ENCODE measurements around the gene RABL2B. TPM values are rescaled to one million over a fixed set of nuclear protein-coding genes. Genes with fewer than 3 reads are reported as not detected.
"Not testable (repeated sequence)": the region's sequence is repeated elsewhere in the genome, so short reads cannot be mapped to it uniquely, and the experiment has no call there.

RABL2B gene
- 2.0 and 6.2 TPM in 2 replicates for total RNA-seq

DNA sequence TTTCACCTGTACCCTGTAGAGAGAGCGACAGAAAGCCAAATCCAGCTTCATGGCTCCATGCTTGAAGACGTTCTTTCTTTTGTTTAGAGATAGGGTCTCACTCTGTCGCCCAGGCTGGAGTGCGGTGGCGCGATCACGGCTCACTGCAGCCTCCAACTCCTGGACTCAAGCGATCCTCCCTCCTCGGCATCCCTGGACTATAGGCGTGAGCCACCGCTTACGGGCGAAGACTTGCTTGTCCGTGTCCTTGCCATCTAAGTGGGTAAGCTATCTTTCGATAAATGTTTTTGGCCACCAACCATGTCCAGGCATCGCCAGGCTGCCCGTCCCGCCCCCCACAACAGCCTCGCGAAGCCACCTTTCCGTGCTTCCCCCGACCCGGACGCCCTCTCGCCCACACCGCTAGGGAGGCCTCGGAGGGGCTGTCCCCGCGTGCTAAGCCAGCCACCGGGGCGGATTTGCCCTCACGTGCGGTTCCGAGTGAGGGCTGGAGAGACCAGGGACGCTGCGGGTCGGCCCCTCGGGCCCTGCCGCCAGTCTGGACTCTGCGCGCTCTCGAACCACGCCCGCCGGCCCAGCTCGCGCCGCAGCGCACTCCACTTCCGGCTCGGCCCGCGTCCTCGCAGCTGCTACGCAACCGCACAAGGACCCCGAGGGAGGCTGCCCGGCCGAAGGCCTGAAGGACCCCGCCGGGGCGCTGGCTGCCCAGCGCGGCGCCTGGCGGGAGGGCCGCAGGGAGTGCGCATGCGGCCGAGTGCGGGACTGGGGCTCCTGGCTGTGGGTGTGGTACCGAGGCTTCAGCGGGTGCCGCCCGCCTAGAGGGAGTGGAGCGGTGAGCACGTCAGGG, at the start of gene RABL2B:
RABL2B (minus strand) TSS at position 604 of the 847 bp plus-strand sequence. CDS start 1,342 bp downstream, outside the sequence.
- DNase-seq (ENCODE audit: low read depth in 2 of 2): peak; percentile 88 to 89

DNA sequence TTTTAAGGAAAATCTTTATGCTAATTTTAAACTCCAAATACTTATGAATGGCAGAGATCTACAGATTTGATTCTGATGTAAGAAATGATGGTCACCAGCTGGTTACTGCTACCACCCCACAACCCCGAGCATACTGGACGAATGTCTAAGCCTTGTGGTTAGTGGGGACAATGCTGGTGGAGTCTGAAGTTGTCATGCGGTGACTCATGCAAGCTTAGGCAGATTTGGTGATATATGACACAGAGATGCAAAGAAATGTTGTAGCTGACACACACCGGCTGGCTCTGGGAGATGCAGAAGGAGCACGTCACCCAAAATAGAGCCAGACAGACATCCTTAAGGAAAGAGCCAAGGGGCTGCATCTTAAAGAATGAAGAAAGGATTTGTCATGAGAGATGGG, 3.5 kb upstream of the RABL2B start:
- not testable (repeated sequence) for DNase-seq (ENCODE audit: low read depth in 2 of 2)

DNA sequence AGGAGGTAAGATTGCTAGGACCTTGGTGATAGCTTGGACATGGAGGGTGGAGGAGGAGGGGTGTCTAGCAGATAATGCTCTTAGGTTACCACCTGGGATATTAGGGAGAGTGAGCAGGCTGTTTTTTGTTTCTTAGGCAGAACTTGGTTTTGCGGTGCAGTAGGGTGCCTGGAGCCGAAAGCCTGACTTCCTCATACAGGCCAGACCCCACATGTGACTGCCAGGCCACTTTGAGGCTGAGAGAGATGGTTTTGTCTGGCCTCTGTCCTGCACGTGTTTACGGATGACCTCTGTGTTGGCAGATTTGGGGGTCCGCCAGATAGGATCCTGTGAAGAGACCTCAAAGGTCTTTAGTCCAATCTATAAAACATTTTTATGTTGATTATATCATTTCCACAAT, 1.9 kb upstream of the RABL2B start:
- DNase-seq (ENCODE audit: low read depth in 2 of 2): not testable (repeated sequence)

DNA sequence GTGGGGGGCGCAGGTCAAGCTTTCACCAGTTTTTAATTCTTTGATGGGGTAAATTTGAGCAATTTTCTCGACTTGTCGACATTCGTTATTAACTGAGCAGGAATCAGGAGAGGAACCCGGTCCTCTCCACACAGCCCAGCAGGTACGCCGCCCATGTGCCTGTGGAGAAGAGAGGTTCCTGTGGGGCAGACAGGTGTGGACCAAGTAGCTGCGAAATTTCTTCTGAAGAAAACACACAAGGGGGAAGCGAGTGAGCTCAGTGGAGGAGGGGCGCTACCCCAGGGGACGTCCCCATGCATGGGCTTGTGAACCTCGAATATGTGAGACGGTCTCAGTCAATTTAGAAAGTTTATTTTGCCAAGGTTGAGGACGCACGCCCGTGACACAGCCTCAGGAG, 442 bp upstream of the RABL2B start:
- not testable (repeated sequence) for DNase-seq (ENCODE audit: low read depth in 2 of 2)

DNA sequence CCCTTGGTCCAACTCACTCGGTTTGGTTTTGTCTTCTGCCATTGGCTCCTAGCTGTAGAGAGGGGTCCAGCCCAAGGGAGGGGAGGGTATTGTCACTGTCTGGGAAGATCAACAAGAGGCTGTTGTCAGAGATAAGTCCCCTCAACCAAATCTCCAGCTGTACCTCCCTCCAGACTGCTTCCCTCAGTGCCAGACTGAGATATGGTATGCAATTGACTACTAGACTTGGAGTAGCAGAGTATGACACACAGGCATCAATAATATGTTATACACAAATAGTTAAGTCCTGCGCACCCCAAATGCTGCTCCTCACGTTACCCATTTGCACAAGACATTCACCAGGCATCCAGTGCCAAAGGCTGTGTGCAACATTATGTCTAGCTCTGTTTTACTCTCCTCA, 1.2 kb downstream of the RABL2B start:
- DNase-seq (ENCODE audit: low read depth in 2 of 2): not testable (repeated sequence)

DNA sequence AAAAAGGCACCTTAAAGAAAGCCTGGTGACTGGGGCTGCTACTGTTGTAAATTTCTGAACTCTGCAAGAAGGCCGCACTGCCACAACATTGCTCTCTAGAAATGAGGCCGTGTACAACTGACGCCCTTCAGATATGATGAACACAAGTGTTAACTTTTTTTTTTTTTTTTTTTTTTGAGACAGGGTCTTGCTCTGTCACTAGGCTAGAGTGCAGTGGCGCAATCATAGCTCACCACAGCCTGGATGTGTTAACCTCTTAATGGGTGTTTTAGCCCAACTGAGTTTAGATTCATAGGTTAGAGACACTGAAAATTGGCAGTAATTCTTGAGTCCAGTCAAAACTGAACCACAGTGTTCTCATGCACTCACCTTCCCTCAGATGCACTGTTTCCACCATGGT, 3.2 kb downstream of the RABL2B start:
- not testable (repeated sequence) for DNase-seq (ENCODE audit: low read depth in 2 of 2)

DNA sequence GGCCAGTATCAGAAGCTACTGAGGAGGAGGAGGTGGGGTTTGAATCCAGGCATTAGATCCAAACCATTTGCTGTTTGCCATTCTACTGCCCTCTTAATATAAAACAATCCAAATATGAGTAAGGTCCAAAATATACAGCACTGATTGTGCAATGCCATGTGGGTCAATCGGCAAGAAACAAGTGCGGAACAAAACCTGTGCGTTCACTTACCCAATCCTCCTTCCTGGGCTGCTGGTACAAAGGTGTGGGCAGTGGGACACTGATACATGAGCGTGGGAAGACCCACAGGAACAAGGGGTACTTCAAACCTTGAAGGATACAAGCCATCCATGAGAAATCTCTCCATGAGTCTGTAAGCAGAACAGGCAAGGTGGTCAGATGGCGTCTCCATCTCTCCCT, 5.8 kb downstream of the RABL2B start:
- not testable (repeated sequence) for DNase-seq (ENCODE audit: low read depth in 2 of 2)

DNA sequence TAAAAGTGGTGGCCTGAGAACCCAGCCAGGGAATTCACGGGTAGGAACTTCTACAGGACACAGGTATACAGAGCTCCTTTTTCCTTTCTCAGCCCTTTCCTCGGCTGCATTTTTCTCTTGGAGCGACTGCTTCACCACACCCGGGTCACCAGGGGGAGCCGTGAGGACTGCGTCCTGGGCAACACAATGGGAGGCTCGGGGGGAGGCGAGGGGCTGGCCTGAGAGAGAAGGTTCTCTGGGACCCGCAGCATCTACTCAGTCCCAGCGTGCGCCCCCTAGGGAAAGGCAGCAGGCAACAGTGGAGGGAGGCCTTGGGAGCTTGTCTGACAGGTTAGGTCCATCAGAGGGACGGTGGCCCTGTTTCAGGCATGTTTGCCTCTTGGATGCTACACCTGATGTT, 8.3 kb downstream of the RABL2B start:
- peak; percentile 75 to 81 for DNase-seq (ENCODE audit: low read depth in 2 of 2)

DNA sequence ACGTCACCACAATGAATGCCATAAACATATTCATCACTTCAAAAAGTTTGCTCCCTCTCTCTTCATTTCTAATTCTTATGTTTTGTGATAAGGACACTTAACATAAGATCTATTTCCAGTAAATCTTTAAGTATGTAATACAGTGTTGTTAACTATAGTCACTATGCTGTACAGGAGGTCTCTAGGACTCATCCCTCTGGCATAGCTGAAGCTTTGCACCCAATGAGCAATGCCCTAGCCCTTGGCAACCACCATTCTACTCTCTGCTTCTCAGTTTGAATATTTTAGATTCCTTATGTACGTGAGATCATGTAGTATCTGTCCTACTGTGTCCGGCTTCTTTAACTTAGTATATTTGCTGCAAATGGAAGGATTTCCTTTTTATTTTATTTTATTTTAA, 19.1 kb downstream of the RABL2B start:
- not testable (repeated sequence) for DNase-seq (ENCODE audit: low read depth in 2 of 2)

DNA sequence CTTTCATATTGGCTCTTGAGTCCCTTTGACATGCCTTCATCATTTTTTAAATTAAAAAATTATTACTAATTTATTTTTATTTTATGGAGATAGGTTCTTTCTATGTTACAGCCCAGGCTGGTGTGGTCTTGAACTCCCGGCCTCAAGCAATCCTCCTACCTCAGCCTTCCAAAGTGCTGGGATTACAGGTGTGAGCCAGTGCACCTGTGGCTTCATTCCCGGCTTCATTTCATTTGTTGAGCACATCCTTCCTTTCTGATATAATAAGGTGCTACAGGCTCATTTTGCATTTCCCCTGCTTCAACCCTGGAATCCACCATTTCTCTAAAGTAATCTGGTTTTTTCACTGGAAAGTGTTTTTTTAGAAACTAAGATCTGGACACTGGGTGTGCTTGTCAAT, 21.6 kb downstream of the RABL2B start:
- not testable (repeated sequence) for DNase-seq (ENCODE audit: low read depth in 2 of 2)

DNA sequence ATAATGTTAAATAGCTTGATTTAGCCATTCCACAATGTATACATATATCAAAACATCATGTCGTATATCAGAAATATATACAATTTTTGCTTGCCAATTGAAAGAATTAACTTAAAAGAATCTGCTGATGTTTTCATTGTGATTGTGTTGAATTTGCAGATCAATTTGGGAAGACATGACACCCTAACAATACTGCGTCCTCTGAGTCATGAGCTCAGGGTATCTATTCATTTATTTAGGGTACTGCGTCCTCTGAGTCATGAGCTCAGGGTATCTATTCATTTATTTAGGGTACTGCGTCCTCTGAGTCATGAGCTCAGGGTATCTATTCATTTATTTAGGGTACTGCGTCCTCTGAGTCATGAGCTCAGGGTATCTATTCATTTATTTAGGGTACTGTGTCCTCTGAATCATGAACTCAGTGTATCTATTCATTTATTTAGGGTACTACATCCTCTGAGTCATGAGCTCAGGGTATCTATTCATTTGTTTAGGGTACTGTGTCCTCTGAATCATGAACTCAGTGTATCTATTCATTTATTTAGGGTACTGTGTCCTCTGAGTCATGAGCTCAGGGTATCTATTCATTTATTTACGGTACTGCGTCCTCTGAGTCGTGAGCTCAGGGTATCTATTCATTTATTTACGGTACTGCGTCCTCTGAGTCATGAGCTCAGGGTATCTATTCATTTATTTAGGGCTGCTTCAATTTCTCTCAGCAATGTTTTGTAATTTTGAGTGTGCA, 23.7 kb downstream of the RABL2B start:
- DNase-seq (ENCODE audit: low read depth in 2 of 2): peak; percentile 57 to 76

DNA sequence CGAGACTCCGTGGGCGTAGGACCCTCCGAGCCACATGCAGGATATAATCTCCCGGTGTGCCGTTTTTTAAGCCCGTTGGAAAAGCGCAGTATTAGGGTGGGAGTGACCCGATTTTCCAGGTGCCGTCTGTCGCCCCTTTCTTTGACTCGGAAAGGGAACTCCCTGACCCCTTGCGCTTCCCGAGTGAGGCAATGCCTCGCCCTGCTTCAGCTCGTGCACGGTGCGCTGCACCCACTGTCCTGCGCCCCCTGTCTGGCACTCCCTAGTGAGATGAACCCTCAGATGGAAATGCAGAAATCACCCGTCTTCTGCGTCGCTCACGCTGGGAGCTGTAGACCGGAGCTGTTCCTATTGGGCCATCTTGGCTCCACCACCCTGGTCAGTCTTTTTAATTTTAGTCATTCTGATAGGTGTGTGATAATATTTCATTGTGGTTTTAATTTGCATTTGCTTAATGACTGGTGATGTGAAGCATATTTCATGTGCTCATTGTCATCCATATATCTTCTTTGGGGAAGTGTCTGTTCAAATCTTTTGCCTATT, 26.4 kb downstream of the RABL2B start:
- DNase-seq (ENCODE audit: low read depth in 2 of 2): peak in 1 of 2 donors; percentile 39

DNA sequence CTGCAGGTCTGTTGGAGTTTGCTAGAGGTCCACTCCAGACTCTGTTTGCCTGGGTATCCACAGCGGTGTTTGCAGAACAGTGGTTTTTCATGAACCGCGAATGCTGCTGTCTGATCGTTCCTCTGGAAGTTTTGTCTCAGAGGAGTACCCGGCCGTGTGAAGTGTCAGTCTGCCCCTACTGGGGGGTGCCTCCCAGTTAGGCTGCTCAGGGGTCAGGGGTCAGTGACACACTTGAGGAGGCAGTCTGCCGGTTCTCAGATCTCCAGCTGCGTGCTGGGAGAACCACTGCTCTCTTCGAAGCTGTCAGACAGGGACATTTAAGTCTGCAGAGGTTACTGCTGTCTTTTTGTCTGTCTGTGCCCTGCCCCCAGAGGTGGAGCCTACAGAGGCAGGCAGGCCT, 27.0 kb downstream of the RABL2B start:
- not testable (repeated sequence) for DNase-seq (ENCODE audit: low read depth in 2 of 2)

DNA sequence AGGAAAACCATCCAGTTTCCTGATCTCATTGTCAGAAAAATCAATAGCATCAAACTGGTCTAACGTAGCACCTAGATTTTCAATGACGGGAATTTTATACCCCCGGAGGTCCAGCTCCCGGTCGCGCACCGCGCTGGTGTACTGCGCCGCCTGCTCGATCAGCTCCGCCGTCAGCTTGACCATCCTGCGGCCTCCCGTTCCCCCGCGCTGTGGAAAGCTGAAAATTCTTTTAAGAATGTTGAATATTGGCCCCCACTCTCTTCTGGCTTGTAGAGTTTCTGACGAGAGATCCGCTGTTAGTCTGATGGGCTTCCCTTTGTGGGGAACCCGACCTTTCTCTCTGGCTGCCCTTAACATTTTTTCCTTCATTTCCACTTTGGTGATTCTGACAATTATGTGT, 28.2 kb downstream of the RABL2B start:
- DNase-seq (ENCODE audit: low read depth in 2 of 2): not testable (repeated sequence)

DNA sequence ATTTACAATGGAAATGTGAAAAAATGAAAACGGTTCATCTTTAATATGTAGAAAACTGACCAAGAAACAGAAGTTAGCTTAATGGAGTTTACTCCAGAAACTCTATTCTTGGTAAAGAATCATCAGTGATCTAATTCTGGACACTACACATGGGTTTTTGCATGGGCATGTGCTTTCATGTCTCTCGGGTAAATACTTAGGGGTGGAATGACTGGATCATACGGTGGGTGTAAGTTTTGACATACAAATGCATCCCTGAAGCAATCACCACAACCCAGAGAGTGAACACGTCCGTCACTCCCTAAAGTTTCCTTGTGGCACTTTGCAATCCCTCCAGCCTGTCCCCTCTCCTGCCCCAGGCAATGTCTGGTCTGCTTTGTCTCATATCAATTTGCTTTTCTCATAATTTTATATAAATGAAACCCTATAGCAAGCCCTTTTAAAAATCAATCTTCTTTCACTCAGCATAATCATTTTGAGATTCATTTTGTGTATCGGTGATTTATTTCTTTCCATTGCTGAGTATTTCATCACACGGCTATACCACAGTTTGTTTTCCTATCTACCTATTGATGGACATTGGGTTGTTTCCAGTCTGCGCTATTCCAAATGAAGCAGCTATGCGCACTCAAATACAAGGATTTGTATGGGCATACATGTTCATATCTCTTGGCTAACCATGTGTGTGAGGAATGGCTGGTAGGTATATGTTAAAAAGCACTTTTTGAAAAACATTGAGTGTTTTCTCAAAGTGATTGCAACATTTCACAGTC, 33.9 kb downstream of the RABL2B start:
- not testable (repeated sequence) for DNase-seq (ENCODE audit: low read depth in 2 of 2)

DNA sequence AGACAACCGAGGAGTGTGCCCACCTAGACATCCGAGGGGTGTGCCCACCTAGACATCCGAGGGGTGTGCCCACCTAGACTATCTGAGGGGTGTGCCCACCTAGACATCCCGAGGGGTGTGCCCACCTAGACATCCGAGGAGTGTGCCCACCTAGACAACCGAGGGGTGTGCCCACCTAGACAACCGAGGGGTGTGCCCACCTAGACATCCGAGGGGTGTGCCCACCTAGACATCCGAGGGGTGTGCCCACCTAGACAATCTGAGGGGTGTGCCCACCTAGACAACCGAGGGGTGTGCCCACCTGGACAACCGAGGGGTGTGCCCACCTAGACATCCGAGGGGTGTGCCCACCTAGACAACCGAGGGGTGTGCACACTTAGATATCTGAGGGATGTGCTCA, 34.8 kb downstream of the RABL2B start:
- DNase-seq (ENCODE audit: low read depth in 2 of 2): not testable (repeated sequence)

DNA sequence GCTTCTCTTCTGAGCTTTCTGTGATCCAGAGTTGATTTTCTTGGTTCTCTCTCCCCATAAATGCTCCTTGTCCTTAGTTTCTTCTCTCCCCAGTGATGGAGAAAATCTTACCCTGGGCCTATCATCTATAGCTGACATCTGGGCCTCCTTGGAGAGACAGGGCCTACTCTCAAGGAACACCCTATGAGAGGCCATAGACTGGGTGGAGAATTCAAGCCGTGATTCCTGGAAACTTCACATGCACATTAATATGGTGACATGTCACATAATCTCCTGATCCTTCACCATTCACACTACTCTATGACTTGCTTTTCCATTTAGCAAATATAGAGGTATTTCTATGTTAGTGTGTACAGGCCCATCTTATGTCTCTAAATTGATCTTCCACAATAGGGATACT, 35.9 kb downstream of the RABL2B start:
- DNase-seq (ENCODE audit: low read depth in 2 of 2): not testable (repeated sequence)

DNA sequence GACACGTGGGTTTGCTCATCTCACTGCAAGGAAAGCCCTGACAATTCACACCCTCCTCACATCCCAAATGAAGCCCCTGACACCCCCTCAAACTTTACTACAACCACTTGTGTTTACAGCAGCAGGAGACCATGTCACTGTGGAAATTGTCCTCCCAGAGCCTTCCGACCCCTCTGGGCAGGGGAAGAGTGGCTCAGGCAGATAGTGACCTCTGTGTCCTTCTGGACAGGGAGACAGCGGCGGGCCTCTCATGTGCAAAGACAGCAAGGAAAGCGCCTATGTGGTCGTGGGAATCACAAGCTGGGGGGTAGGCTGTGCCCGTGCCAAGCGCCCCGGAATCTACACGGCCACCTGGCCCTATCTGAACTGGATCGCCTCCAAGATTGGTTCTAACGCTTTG, 39.0 kb downstream of the RABL2B start:
- not testable (repeated sequence) for DNase-seq (ENCODE audit: low read depth in 2 of 2)

DNA sequence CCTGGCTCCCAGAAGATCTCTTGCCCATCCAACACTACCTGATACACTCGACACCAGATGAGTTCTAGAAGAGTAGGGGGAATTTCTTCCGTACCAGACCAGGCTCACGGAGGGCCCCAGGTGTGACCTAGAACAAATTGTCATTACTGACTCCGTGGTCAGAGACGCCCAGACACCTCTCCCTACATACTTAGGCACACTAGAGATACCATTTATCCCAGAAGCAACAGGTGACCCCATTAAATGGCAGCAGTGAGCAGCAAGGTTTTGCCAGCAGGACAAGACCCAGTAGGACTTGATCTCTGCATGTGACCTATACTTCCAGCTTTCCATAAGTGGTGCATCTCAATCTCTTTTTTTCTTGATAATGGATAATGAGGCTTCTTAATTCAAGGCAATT, 42.7 kb downstream of the RABL2B start:
- DNase-seq (ENCODE audit: low read depth in 2 of 2): not testable (repeated sequence)

DNA sequence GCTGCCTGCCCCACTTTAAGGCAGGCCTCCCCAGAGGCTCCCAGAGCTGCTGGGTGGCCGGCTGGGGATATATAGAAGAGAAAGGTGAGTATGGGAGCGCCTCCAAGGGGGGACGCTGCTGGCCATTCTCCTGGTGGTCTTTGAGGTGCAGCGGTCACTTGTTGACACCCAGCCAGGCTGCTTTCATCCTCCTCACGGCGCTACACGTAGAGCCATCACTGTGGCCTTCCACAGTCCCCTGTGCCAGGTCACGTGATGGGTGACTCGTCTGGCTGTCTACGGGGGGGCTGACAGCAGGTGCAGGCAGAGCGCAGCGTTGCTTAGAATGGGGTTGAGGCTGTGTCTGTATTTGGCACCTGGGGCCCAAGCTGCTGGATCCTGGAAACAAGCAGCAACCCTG, 43.5 kb downstream of the RABL2B start:
- DNase-seq (ENCODE audit: low read depth in 2 of 2): peak in 1 of 2 donors; percentile 2

DNA sequence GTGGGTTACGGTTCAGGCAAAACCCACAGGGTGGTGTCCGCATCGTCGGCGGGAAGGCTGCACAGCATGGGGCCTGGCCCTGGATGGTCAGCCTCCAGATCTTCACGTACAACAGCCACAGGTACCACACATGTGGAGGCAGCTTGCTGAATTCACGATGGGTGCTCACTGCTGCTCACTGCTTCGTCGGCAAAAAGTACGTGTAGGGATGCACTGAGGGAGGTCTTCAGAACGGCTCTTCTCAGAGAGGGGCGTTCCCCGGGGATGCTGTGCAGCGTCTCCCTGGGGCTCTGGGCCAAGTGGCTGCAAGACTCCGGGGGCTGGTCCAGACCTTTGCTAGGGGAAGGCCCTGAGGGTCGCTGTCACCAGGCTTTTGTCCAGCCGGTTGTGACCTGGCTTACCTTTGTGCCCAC, 44.2 kb downstream of the RABL2B start:
- DNase-seq (ENCODE audit: low read depth in 2 of 2): no peak
